HEK293T (cell line): ENCODE data around the gene RENBP.

ENCODE experiments used
- CTCF ChIA-PET: fragments of 350-600 bp; formaldehyde crosslinking; extraction: SDS; loops from one replicate; lab custom pipeline; 2021; ENCODE audit warnings: antibody characterized with exemption, inconsistent platforms; lab: Yijun Ruan, JAX
- POLR2A ChIA-PET: fragments of 350-600 bp; formaldehyde crosslinking; extraction: SDS; loops from one replicate; lab custom pipeline; 2020; ENCODE audit warnings: antibody characterized with exemption, inconsistent platforms; lab: Yijun Ruan, JAX
- DNase-seq: peaks from one replicate; pipeline ENCODE4 v3.0.0; 2012; ENCODE audit warnings: mixed read lengths; ENCODE audit errors: extremely low spot score
- ARNT ChIP-seq: fragments of 450-650 bp; IDR thresholded peaks from 2 replicates; pipeline ENCODE4 v1.6.1; 2017; ENCODE audit warnings: mild to moderate bottlenecking
- BHLHE40 ChIP-seq: fragments of 450-650 bp; IDR thresholded peaks from 2 replicates; pipeline ENCODE4 v1.6.1; 2016; ENCODE audit warnings: mild to moderate bottlenecking, moderate library complexity, borderline replicate concordance
- CTBP1 ChIP-seq: fragments of 450-650 bp; IDR thresholded peaks from 2 replicates; pipeline ENCODE4 v1.6.1; 2016; ENCODE audit warnings: borderline replicate concordance
- ELF4 ChIP-seq: fragments of 450-650 bp; IDR thresholded peaks from 2 replicates; pipeline ENCODE4 v1.6.1; 2017; ENCODE audit warnings: antibody characterized with exemption
- FOXA1 ChIP-seq: fragments of 450-650 bp; IDR thresholded peaks from 2 replicates; pipeline ENCODE4 v1.6.1; 2016; ENCODE audit warnings: mild to moderate bottlenecking
- FOXK2 ChIP-seq: fragments of 450-650 bp; IDR thresholded peaks from 2 replicates; pipeline ENCODE4 v1.6.1; 2016; ENCODE audit warnings: mild to moderate bottlenecking
- FOXM1 ChIP-seq: fragments of 450-650 bp; IDR thresholded peaks from 2 replicates; pipeline ENCODE4 v1.6.1; 2017; ENCODE audit warnings: mild to moderate bottlenecking, borderline replicate concordance
- HDGF ChIP-seq: fragments of 450-650 bp; IDR thresholded peaks from 2 replicates; pipeline ENCODE4 v1.6.1; 2017; ENCODE audit warnings: antibody characterized with exemption, borderline replicate concordance
- L3MBTL2 ChIP-seq: fragments of 450-650 bp; conservative IDR thresholded peaks from 2 replicates; pipeline ENCODE4 v1.6.1; 2016; ENCODE audit warnings: mild to moderate bottlenecking
- LEF1 ChIP-seq: fragments of 450-650 bp; IDR thresholded peaks from 2 replicates; pipeline ENCODE4 v1.6.1; 2017; ENCODE audit warnings: mild to moderate bottlenecking, borderline replicate concordance
- NFRKB ChIP-seq: fragments of 450-650 bp; IDR thresholded peaks from 2 replicates; pipeline ENCODE4 v1.6.1; 2016; ENCODE audit warnings: mild to moderate bottlenecking, moderate library complexity
- SP1 ChIP-seq: fragments of 450-650 bp; IDR thresholded peaks from 2 replicates; pipeline ENCODE4 v1.6.1; 2017
- SUZ12 ChIP-seq: fragments of 450-650 bp; IDR thresholded peaks from 2 replicates; pipeline ENCODE4 v1.6.1; 2016; ENCODE audit warnings: mild to moderate bottlenecking
- TARDBP ChIP-seq: fragments of 450-650 bp; IDR thresholded peaks from 2 replicates; pipeline ENCODE4 v1.6.1; 2016
- ZNF384 ChIP-seq: fragments of 450-650 bp; IDR thresholded peaks from 2 replicates; pipeline ENCODE4 v1.6.1; 2016
- TF ChIP-seq, protein P1 (sequence below): fragments of 450-650 bp; IDR thresholded peaks from 2 replicates; pipeline ENCODE4 v1.6.1; 2016

The RENBP gene

DNA sequence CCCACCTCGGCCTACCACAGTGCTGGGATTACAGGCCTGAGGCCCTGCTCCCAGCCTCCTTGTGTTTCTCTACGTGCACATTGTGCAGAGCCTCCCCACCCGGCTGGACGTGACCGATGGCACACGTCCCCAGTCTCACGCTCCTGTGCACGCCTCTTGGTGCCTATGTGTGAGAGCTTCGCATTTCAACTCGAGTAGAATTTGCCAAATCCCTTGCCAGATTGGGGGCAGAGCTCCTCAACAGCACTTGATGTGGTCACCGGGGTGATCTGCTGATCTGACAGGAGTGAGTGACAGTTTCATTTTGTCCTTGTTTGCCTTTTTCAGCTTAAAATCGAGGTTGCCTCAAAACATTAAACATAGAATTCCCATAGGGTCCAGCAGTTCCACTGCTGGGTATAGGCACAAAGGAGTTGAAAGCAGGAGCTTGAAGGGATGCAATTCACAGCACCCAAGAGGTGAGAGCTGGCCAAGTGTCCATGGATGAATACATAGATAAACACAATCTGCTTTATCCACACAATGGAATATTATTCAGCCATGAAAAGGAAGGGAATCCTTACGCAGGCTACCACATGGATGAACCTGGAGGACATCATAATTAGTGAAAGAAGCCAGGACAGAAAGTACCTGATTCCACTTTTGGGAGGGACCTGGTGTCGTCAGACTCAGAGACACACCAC is 45.7 kb upstream of the RENBP start:
- TF ChIP-seq HDGF (no peak), L3MBTL2 (no peak), TARDBP (no peak), FOXM1 (no peak), LEF1 (no peak), ZNF384 (no peak), SP1 (no peak), BHLHE40 (no peak), ELF4 (no peak), FOXK2 (no peak), NFRKB (no peak), CTBP1 (no peak), ARNT (no peak), FOXA1 (no peak), SUZ12 (no peak)
- TF ChIP-seq, protein P1, sequence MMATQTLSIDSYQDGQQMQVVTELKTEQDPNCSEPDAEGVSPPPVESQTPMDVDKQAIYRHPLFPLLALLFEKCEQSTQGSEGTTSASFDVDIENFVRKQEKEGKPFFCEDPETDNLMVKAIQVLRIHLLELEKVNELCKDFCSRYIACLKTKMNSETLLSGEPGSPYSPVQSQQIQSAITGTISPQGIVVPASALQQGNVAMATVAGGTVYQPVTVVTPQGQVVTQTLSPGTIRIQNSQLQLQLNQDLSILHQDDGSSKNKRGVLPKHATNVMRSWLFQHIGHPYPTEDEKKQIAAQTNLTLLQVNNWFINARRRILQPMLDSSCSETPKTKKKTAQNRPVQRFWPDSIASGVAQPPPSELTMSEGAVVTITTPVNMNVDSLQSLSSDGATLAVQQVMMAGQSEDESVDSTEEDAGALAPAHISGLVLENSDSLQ, result no peak
- CTCF ChIA-PET, result interaction anchor here (1.1 kb wide), 1 partner anchor 146 kb away, joined by 3 read pairs; no protein-coding TSS in a partner anchor
- DNase-seq, result no peak
- POLR2A ChIA-PET, result interaction anchor here (0.8 to 1.2 kb wide), 2 partner anchors 17 to 107 kb away, joined by 3 to 4 read pairs; partner anchors contain the start of genes MECP2 and TMEM187

DNA sequence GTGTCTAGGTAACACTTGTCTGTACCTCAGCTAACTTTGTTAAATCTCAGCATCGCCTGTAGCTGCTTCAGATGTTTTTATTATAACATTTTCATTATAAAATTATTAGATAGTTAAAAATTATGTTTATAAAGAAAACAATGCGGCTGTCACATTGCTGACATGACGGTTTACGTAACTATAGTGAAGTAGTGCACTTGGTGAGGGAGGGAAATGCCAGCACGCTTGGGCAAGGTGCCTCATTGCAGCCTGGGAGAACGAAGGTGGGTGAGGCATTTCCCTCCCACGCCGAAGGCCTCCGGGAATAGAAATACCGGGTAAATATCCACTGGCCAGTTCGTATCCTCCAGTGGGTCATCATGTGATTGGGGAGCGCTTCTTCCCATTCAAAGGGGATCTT is 44.0 kb upstream of the RENBP start:
- ChIA-PET CTCF (no interaction called here), POLR2A (no interaction called here)
- no peak for DNase-seq
- TF ChIP-seq CTBP1, result no peak

DNA sequence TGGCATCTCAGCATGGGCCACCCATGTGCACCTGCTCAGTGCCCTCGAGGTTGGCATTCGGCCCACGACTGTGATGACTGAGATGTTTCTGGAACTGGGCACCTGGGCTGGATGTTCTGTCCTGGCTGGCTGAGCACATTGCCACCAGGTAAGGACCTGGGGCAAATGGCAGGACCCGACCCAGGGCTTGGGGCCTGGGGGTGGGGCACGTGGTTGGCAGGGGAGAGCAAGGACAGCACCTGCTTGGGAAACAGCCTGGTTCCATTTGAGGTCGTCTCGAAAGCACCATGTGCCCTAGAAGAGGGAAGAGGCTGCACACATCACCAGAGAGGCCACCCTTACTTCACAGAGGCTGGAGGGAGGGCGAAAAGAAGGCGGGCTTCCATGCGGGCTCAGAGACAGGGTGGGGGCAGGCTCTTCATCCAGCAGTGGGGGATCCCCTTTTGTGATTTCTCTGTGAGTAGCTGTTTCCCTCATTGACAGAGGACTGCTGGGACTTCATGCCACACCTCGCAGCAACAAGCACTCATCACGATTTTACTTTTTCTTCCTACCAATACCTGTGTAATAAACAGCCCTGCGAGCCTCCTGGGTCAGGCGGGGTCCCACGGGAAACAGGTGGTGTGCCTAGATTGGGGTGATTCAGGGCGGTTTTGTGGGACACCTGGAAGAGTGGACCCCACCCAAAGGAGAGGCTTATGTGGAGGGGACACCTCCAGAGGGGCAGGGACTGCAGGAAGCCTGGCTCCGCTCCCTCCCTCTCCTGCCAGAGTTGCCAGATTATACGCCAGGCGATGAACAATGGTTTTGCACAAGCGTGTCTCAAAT is 40.1 kb upstream of the RENBP start:
- TF ChIP-seq HDGF, result no peak
- TF ChIP-seq SP1, result no peak
- no peak for TF ChIP-seq NFRKB
- TF ChIP-seq ARNT, result no peak
- no peak for TF ChIP-seq SUZ12
- no peak for TF ChIP-seq LEF1
- TF ChIP-seq, protein P1, result no peak
- no peak for TF ChIP-seq FOXM1
- TF ChIP-seq ELF4, result no peak
- TF ChIP-seq FOXA1, result no peak
- TF ChIP-seq BHLHE40, result no peak
- TF ChIP-seq FOXK2, result no peak
- ChIA-PET POLR2A (no interaction called here), CTCF (no interaction called here)
- no peak for DNase-seq

DNA sequence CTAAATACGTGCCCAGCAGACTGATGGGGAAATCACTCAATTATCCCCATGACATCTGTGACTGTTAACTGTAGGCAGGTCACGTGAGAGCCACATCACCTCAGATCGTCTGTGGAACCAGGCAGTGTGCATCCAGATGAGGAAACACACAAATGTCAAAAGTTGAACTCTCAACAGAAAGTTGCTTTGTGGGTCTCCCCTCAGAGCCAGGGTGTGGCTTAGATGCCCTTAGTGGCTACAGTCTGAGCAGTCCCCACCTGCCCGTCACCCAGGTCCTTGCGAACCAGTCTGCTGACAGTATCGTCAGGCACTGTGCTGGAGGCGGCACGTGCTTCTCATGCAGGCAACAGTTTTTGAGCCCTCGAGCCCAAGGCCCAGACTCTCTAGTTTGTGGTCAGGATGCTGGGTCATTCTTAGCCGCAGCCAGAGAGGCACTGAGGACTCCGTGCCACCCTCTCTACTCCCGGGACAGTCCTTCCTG is 38.9 kb upstream of the RENBP start:
- no peak for TF ChIP-seq HDGF
- TF ChIP-seq, protein P1, result no peak
- TF ChIP-seq NFRKB, result no peak
- TF ChIP-seq ELF4, result no peak
- TF ChIP-seq FOXK2, result no peak
- TF ChIP-seq FOXA1, result no peak
- TF ChIP-seq L3MBTL2, result no peak
- no peak for TF ChIP-seq LEF1
- no peak for TF ChIP-seq CTBP1
- TF ChIP-seq SUZ12, result no peak
- TF ChIP-seq TARDBP, result no peak
- TF ChIP-seq BHLHE40, result no peak
- TF ChIP-seq FOXM1, result no peak
- TF ChIP-seq SP1, result no peak
- TF ChIP-seq ARNT, result no peak
- no peak for DNase-seq

DNA sequence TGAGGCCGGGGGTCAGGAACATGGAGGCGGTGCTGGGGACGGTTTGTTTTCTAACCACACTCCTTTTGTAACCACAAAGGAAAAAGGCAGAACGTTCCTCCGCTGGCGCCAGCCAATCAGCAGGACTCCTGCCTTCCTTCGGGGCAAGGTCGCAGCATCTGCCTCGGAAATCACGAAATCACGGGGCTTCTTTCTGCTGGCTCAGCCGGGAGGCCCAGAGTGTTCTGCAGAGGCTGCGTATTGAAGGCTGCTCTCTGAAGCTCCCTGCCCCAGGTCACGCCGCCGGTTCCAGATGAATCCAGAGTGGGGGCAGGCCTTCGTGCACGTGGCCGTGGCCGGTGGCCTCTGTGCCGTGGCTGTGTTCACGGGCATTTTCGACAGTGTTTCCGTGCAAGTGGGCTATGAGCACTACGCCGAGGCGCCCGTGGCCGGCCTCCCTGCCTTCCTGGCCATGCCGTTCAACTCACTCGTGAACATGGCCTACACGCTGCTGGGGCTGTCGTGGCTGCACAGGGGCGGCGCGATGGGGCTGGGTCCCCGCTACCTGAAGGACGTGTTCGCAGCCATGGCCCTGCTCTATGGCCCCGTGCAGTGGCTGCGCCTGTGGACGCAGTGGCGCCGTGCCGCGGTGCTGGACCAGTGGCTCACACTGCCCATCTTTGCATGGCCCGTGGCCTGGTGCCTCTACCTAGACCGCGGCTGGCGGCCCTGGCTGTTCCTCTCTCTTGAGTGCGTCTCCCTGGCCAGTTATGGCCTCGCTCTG is 37.5 kb upstream of the RENBP start:
- TF ChIP-seq HDGF (no peak), NFRKB (no peak), FOXA1 (no peak), L3MBTL2 (no peak), FOXM1 (no peak), ARNT (no peak), TARDBP (no peak), FOXK2 (no peak)
- TF ChIP-seq, protein P1, result no peak
- ChIA-PET POLR2A (interaction anchor here (1.1 kb wide), 1 partner anchor 9 kb away, joined by 4 read pairs; the partner anchor contains the start of gene TMEM187), CTCF (no interaction called here)
- no peak for DNase-seq

More for the DNA sequence above, 38.9 kb upstream of the RENBP start:
- CTCF ChIA-PET, result no interaction called here
- POLR2A ChIA-PET, result no interaction called here
